Activated CD8-positive, alpha-beta memory T cell treated with anti-CD3 and anti-CD28 coated beads, Interleukin-2, amount 50 U/mL, for 1 hour (primary cell): ENCODE results near the gene RIN3.

Experiments used
- DNase-seq: peaks from one replicate; pipeline ENCODE4 v3.0.0-alpha.2; 2020; ENCODE audit errors: extremely low read depth

Gene RIN3

DNA sequence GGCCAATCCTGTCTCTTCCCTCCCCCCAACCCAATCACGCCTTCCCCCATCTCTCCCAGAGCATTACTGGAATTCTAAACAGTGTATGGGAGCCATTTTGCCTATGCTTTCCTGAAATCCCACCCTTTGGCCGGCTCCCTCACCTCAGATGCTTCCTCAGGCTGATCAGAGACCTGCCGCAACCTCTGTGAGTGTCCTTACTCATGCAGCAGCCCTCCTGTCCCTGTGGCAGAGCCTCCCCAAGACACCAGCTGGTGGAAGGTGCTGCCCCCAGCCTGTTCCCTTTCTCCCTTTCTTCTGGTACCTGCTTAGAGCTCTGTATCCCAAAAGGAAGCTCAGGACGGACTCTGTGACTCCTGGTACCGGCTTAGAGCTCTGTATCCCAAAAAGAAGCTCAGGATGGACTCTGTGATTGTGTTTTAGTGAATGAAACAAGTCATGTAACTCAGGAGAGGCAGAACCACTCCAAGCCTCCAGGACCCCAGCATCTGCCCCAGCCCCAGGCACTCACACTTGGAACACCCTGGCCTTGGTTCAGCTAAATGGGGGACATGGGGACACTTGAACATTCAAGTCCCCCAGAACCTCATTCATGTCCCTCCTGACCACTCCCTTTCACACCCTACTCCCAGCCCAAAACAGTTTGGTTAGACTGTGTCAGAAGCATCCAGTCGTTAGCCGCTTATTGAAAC is 29.3 kb upstream of the RIN3 start:
- DNase-seq, result no peak

DNA sequence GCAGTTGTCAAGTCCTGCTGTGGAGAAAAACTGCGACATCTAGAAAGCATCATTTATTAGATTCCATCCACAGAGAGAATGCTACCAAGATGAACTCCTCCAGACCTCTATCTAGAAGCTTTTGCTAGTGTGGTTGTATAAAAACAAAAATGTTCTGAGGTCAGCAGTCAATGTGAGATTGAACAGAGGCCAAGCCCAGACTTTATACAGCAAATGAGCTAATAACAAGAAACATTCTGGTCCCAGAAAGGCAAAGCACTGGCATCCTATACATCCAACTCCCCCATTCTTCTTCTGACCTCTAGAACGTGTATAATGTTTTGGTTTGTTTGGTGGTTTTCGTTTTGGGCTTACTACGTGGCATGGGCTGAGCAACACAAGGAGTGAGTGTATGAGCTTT is 26.7 kb upstream of the RIN3 start:
- DNase-seq, result no peak

- no peak for DNase-seq
Measured at GRCh38 chr14:92487513-92488133, 26.0 kb upstream of the RIN3 start.

DNA sequence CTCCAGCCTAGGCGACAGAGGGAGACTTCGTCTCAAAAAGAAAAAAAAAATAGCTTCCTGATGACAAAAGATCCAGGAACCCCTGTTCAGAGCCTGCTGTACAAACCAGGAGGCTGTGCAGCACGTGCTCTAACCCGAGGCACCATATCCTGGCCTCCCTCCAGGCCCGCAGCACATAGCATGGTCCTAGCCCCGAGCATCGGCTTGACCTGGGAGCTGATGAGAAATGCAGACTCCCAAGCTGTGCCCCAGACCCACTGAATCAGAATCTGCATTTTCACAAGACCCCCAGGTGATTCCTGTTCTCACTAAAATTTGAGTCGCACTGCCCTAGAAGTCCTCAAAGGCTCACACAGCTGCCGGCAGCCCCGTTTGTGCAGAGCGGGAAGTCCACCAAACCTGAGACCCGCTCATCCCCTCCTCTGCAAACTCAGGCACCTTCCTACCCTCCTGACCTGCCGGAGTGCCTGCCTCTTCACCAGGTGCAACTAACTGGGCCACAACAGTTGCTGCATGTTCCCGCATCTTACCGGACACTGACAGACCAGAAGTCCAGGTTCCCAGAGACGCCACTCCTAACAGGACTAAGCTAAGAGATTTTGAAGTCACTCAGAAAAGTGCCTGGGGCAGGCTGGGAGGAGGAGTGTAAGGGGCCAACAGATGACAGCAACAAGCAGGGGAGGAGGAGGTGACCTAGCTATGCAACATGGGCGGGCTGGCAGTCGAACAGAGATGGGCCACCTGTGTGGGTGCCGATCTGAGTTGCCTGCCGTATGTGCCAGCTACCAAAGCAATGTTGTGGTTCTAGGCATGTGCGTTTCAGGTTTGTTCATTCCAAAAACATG is 24.0 kb upstream of the RIN3 start:
- no peak for DNase-seq

DNA sequence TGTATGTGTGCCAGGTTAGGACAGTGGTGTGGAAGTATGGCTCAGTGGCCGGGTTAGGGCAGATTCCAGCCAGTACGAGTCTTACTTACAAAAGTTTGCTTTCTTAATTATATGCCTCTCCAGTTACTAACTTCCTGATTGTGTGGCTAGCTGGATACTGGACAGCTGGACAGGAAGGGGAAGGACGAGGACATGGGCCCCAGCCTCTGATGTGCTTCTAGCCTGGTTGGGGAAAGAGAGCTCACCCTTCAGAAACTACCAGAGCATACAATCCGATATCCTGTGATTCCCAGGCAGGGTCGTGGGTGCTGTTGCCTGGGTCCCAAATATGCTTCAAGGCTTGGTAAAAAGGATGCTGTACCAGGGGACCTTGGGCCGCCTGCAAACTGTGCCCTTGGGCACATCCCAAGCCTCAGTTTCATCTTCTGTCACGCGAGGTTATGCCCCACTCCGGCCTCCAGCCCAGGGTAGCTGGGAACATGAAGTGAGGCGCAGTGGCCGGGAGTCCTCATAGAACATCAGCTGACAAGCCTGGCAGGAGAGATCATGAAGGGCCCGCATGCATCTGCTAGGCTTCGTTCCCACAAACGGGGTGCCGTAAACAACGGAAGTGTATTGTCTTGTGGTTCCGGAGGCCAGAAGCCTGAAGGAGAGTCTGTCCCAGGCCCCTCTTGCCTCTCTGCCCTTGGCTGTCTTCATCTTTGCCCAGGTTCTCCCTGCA is 23.2 kb upstream of the RIN3 start:
- no peak for DNase-seq

DNA sequence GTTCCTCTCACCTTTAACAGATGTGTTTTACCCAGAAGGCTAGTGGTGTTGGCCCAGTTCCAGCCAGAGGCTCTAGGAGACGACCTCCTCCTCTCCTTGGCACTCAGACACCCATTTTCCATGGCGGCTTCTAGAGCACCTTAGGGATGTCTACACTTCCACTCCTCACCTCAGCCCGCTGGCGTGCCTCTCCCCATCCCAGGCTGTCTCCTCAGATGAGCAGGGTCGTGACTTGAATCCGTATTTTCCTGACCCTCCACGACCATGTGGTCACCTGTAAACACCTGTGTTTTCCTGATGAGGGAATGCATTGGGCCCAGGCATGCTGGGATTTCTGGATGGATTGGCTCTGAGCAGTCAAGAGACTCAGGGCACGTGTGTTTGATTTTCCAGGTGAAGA is 21.8 kb upstream of the RIN3 start:
- no peak for DNase-seq

GRCh38 chr14:92492258-92492657 is 21.3 kb upstream of the RIN3 start:
- no peak for DNase-seq

DNA sequence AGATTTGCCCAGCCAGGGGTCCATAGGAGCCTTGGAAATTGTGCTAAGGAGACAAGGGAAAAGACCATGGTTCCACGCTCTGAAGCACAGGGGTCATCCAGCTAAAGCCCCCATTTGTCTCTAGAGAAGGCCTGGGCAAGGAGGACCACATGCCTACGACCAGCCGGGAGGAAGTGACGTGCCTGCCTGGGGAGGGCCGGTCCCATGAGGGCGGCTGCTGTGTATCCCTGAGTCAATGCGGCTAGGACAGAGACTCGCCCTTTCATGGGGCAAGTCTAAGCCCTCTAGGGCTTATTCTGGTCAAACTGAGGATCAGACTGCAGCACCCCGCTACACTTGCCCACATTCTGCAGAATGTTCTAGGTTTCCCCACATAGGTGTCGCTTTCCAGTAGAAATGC is 20.6 kb upstream of the RIN3 start:
- no peak for DNase-seq

DNA sequence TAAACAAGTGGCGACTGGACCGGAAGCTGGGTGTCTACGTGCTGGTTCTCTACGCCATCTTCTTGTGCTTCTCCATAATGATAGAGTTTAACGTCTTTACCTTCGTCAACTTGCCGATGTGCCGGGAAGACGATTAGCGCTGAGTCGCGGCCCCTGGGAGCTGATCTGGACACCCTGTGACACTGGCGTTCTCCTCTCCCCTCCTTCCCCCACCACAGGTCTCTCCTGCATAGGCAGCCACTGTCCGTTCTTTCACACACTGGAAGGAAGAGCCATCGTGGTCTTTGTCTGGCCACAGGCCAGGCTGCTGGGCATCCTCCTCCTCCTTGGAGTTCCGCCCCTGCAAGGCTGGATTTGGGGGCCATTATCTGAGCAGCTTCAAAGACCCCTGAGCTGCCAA is 20.1 kb upstream of the RIN3 start:
- DNase-seq, result no peak

GRCh38 chr14:92494512-92494911 is 19.1 kb upstream of the RIN3 start:
- no peak for DNase-seq

- no peak for DNase-seq
Measured at GRCh38 chr14:92495027-92495426, 18.6 kb upstream of the RIN3 start.

DNA sequence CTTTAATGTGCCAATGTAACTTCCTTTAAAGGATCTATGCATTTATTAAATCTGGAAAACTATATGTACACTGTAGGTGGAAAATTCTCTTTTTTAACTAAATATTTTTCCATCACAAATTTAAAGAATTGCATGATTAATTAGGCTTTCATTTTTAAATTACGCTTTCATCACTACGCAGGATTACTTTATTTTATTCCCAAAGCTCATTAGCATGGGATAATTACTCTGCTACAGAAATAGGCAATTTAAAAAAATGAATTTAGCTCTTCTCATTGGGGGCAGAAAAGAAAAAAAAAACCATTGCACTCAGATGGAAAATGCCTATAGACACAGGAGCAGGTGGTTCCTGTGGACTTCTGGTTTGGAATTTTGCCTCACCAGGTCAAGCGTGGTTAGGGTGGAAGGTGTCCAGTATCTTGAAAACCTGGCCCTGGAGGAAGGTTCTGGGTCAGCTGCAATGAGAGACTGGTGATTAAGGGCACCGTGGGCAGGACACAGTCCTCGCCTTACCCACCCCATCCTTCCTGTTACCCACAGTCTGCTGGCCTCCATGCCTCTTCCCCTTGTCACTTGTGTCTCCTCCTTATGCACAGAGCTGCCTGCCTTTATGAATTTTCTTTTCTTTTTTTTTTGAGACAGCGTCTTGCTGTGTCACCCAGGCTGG is 17.3 kb upstream of the RIN3 start:
- no peak for DNase-seq

- no peak for DNase-seq
Measured at GRCh38 chr14:92497391-92497790, 16.2 kb upstream of the RIN3 start.

GRCh38 chr14:92499234-92499633 is 14.3 kb upstream of the RIN3 start:
- DNase-seq, result no peak

GRCh38 chr14:92500491-92500941 is 13.1 kb upstream of the RIN3 start:
- DNase-seq, result no peak

DNA sequence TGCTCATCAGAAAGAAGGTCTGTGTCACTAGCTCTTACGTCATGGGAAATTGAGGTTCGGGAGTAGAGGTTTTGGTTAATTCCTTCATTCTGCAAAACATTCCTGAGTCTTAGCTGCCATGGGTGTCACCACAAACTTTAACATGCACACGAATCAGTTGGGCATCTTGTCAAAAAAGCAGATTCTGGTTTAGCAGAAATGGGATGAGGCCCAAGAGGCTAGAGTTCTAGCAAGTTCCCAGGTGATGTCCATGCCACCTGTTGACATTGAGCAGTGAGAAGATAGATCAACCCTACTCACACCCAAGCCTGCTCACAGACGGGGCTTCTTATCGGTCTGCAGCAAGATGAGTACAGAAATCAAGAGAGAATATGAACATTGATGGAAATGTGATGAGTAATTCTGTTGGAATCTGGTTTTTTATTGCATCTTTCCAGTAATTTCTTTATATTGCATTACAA is 11.7 kb upstream of the RIN3 start:
- DNase-seq, result no peak

DNA sequence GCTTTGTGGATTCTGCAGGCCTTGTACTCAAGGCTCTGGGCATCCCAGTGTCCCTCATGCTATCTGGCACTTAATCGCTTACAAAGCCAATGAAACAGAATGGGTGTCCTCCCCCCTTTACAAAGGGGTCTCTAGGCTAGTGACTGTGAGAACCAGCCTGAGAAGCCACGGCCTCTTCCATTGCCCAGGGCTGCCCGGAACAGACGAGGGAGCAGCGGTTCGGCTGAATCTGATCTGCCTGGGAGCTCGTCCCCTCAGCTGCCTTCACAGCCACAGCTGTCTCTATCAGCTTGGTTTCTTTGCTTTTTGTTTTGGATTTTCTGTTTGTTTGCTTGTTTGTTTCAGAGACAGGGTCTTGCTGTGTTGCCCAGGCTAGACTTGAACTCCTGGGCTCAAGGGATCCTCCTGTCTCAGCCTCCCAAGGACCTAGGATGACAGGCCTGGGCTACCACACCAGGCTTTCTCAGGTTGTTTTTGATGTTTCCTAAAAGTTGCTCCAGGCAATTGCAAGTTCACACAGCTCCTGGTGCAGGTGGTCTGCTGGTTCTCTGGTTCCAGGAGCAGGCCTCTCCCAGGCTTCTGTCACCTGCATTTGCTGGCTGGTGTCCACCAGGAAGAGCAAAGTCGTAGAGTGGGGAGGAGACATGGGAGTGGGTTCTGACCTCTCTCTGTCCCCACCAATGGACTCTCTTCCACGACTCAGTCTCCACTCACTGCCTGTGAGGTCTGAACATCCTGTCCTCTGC is 10.9 kb upstream of the RIN3 start:
- DNase-seq, result no peak

- no peak for DNase-seq
Measured at GRCh38 chr14:92503756-92504491, 9.7 kb upstream of the RIN3 start.

DNA sequence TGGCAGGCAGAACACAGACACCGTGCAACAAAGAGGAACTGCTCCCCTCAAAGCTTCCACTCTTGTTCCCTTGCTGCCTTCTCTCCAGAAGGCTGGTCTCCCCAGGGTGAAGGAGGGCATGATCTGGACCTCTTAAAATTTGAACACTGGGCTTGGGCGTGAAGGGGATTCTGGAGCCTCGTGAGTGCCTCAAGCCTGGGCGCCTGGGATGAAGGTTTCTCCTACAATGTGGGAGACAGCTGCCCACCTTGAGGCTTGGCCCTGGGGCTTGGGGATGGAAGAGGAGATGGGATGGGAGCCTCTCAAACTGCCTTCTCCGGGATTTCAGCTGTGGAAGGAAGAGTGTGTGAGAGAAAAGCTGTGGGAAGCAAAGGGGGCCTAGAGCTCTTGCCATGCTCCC is 7.8 kb upstream of the RIN3 start:
- DNase-seq, result no peak

DNA sequence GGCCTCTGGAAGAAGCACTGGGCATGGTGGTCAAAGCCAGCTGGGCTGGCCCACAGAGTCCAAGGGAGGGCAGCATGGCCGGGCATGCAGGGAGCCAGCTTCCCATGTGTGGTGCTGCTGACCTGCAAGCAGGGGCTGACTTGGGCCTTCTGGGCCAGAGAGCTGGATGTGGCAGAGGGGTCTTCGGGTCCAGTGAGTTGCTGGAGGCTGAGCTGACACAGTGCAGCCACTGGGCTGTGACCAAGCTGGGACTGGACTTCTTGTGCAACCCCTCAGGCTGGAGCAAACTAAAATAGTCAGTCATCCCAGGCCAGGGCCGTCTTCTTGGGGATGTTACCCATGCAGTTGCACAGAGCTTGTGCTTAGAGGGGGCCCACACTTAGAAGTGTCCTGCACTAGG is 7.3 kb upstream of the RIN3 start:
- DNase-seq, result no peak
